ENCODE results near the gene ERG.

ERG gene

DNA sequence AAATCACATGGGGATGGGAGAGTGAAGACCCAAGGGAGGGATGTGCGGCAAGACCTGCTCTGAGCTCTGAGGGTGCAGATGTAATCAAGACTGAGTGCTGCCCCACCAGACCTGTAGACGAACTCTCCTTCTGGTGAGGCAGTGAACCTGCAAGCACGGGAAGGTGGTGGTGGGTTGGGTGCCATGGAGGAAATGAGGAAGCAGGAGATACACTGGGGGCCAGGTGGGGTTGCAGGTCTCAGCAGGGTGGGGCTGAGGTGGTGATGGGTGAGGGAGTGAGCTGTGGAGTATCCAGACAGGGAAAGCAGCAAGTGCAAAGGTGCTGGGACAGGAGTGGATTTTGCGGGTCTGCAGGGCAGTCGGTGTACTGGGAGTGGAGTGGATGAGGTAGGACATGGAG, 139.2 kb downstream of the ERG start:
- H3K36me3 ChIP-seq (ENCODE audit: control insufficient read depth in 4 of 4, insufficient read depth in 4 of 4, low read length in 3 of 4) = no peaks in the 10 kb centered on the region
- no peaks in the 10 kb centered on the region for H3K27me3 ChIP-seq (replicated peaks in 2 of 5; ENCODE audit: control insufficient read depth in 4 of 5, insufficient read depth in 5 of 5, low read length in 4 of 5)
- WGBS (ENCODE audit: insufficient coverage) = 86% methylated on average over 5 of the region's 5 CpGs
- ChIA-PET POLR2A (no interaction called here), CTCF (interaction anchor here (1.0 kb wide), 1 partner anchor 18 kb away, joined by 3 read pairs; no protein-coding TSS in a partner anchor)
- peaks cover 3 to 23% (median 12%) of the 10 kb centered on the region in 4 experiments for H3K4me1 ChIP-seq (ENCODE audit: control extremely low read depth in 1 of 4, control insufficient read depth in 4 of 4, insufficient read depth in 4 of 4, low read length in 3 of 4)
- H3K4me3 ChIP-seq (ENCODE audit: control insufficient read depth in 1 of 7, extremely low read depth in 1 of 7, insufficient read depth in 4 of 7, low read depth in 2 of 7, low read length in 6 of 7) = no peak overlapping the region
- peaks cover 0 to 2% (median 0%) of the 10 kb centered on the region in 5 experiments for H3K9me3 ChIP-seq (ENCODE audit: control extremely low read depth in 1 of 5, control insufficient read depth in 4 of 5, insufficient read depth in 2 of 5, low read depth in 1 of 5, low read length in 4 of 5)
- no peak overlapping the region for H3K27ac ChIP-seq (ENCODE audit: insufficient read depth in 1 of 2, low read depth in 1 of 2, low read length in 2 of 2, poor library complexity in 1 of 2, severe bottlenecking in 2 of 2)
- DNase-seq = no peak

GRCh38 chr21:38358666-38359065, 139.6 kb downstream of the ERG start:
- Histone ChIP-seq H3K27me3 (replicated peaks in 2 of 5; ENCODE audit: control insufficient read depth in 4 of 5, insufficient read depth in 5 of 5, low read length in 4 of 5) (no peaks in the 10 kb centered on the region), H3K4me1 (ENCODE audit: control extremely low read depth in 1 of 4, control insufficient read depth in 4 of 4, insufficient read depth in 4 of 4, low read length in 3 of 4) (peaks cover 3 to 23% (median 12%) of the 10 kb centered on the region in 4 experiments), H3K4me3 (ENCODE audit: control insufficient read depth in 1 of 7, extremely low read depth in 1 of 7, insufficient read depth in 4 of 7, low read depth in 2 of 7, low read length in 6 of 7) (no peak overlapping the region), H3K36me3 (ENCODE audit: control insufficient read depth in 4 of 4, insufficient read depth in 4 of 4, low read length in 3 of 4) (no peaks in the 10 kb centered on the region), H3K27ac (ENCODE audit: insufficient read depth in 1 of 2, low read depth in 1 of 2, low read length in 2 of 2, poor library complexity in 1 of 2, severe bottlenecking in 2 of 2) (no peak overlapping the region), H3K9me3 (ENCODE audit: control extremely low read depth in 1 of 5, control insufficient read depth in 4 of 5, insufficient read depth in 2 of 5, low read depth in 1 of 5, low read length in 4 of 5) (peaks cover 0 to 2% (median 0%) of the 10 kb centered on the region in 5 experiments)
- CTCF ChIA-PET = interaction anchor here (1.0 to 1.3 kb wide), 2 partner anchors 18 to 231 kb away, joined by 3 to 4 read pairs; no protein-coding TSS in a partner anchor
- no peak for DNase-seq
- WGBS (ENCODE audit: insufficient coverage) = 100% methylated on average over 2 of the region's 3 CpGs
- POLR2A ChIA-PET = no interaction called here

DNA sequence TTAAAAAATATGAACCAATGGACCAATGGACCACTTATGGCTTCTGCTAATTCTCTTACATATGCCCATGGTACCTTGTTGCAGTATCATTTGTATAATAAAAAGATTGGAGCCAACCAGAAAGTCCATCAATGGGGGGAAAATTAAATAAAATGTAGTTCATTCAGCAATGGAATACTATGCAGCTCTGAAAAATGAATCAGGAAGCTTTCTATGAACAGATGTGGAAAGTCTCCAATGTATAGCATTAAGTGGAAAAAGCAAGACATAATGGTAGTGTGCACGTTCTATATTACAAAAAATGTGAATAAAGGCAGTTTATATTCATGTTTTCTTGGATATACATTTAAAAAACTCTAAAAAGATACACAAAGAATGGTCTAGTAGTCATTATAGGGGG, 140.2 kb downstream of the ERG start:
- H3K27me3 ChIP-seq (replicated peaks in 2 of 5; ENCODE audit: control insufficient read depth in 4 of 5, insufficient read depth in 5 of 5, low read length in 4 of 5) = no peaks in the 10 kb centered on the region
- H3K36me3 ChIP-seq (ENCODE audit: control insufficient read depth in 4 of 4, insufficient read depth in 4 of 4, low read length in 3 of 4) = no peaks in the 10 kb centered on the region
- H3K9me3 ChIP-seq (ENCODE audit: control extremely low read depth in 1 of 5, control insufficient read depth in 4 of 5, insufficient read depth in 2 of 5, low read depth in 1 of 5, low read length in 4 of 5) = no peaks in the 10 kb centered on the region
- ChIA-PET POLR2A (no interaction called here), CTCF (interaction anchor here (1.0 to 8.9 kb wide), 8 partner anchors 12 to 599 kb away, joined by 3 to 108 read pairs (median 6); no protein-coding TSS in a partner anchor)
- peaks cover 3 to 23% (median 12%) of the 10 kb centered on the region in 4 experiments for H3K4me1 ChIP-seq (ENCODE audit: control extremely low read depth in 1 of 4, control insufficient read depth in 4 of 4, insufficient read depth in 4 of 4, low read length in 3 of 4)
- WGBS (ENCODE audit: insufficient coverage) = no CpG with 5 or more reads among the region's 1 CpG
- H3K4me3 ChIP-seq (ENCODE audit: control insufficient read depth in 1 of 7, extremely low read depth in 1 of 7, insufficient read depth in 4 of 7, low read depth in 2 of 7, low read length in 6 of 7) = no peak overlapping the region
- H3K27ac ChIP-seq (ENCODE audit: insufficient read depth in 1 of 2, low read depth in 1 of 2, low read length in 2 of 2, poor library complexity in 1 of 2, severe bottlenecking in 2 of 2) = no peak overlapping the region
- no peak for DNase-seq

GRCh38 chr21:38356883-38357625, 141.2 kb downstream of the ERG start:
- 71% methylated on average over 10 of the region's 14 CpGs for WGBS (ENCODE audit: insufficient coverage)
- ChIA-PET CTCF (interaction anchor here (0.7 to 8.9 kb wide), 20 partner anchors 9 to 598 kb away, joined by 3 to 108 read pairs (median 4); no protein-coding TSS in a partner anchor), POLR2A (no interaction called here)

GRCh38 chr21:38355992-38356781, 142.1 kb downstream of the ERG start:
- POLR2A ChIA-PET = no interaction called here
- CTCF ChIA-PET = interaction anchor here (0.7 to 8.9 kb wide), 22 partner anchors 9 to 656 kb away, joined by 3 to 108 read pairs (median 4); no protein-coding TSS in a partner anchor
- Histone ChIP-seq H3K4me1 (ENCODE audit: control extremely low read depth in 1 of 4, control insufficient read depth in 4 of 4, insufficient read depth in 4 of 4, low read length in 3 of 4) (peaks cover 3 to 36% (median 25%) of the 10 kb centered on the region in 4 experiments), H3K9me3 (ENCODE audit: control extremely low read depth in 1 of 5, control insufficient read depth in 4 of 5, insufficient read depth in 2 of 5, low read depth in 1 of 5, low read length in 4 of 5) (no peaks in the 10 kb centered on the region), H3K4me3 (ENCODE audit: control insufficient read depth in 1 of 7, extremely low read depth in 1 of 7, insufficient read depth in 4 of 7, low read depth in 2 of 7, low read length in 6 of 7) (peak overlapping the region in 1 of 7 experiments; percentile 4), H3K36me3 (ENCODE audit: control insufficient read depth in 4 of 4, insufficient read depth in 4 of 4, low read length in 3 of 4) (no peaks in the 10 kb centered on the region), H3K27ac (ENCODE audit: insufficient read depth in 1 of 2, low read depth in 1 of 2, low read length in 2 of 2, poor library complexity in 1 of 2, severe bottlenecking in 2 of 2) (no peak overlapping the region), H3K27me3 (replicated peaks in 2 of 5; ENCODE audit: control insufficient read depth in 4 of 5, insufficient read depth in 5 of 5, low read length in 4 of 5) (peaks cover 0 to 2% (median 0%) of the 10 kb centered on the region in 5 experiments)
- 3% methylated on average over 16 of the region's 20 CpGs for WGBS (ENCODE audit: insufficient coverage)
- peak; percentile 72 to 83 (median 80) for DNase-seq

More at GRCh38 chr21:38356883-38357625, 141.2 kb downstream of the ERG start:
- DNase-seq = no peak
- Histone ChIP-seq H3K36me3 (ENCODE audit: control insufficient read depth in 4 of 4, insufficient read depth in 4 of 4, low read length in 3 of 4) (no peaks in the 10 kb centered on the region), H3K4me3 (ENCODE audit: control insufficient read depth in 1 of 7, extremely low read depth in 1 of 7, insufficient read depth in 4 of 7, low read depth in 2 of 7, low read length in 6 of 7) (no peak overlapping the region), H3K27ac (ENCODE audit: insufficient read depth in 1 of 2, low read depth in 1 of 2, low read length in 2 of 2, poor library complexity in 1 of 2, severe bottlenecking in 2 of 2) (no peak overlapping the region), H3K27me3 (replicated peaks in 2 of 5; ENCODE audit: control insufficient read depth in 4 of 5, insufficient read depth in 5 of 5, low read length in 4 of 5) (no peaks in the 10 kb centered on the region), H3K9me3 (ENCODE audit: control extremely low read depth in 1 of 5, control insufficient read depth in 4 of 5, insufficient read depth in 2 of 5, low read depth in 1 of 5, low read length in 4 of 5) (no peaks in the 10 kb centered on the region), H3K4me1 (ENCODE audit: control extremely low read depth in 1 of 4, control insufficient read depth in 4 of 4, insufficient read depth in 4 of 4, low read length in 3 of 4) (peaks cover 3 to 29% (median 18%) of the 10 kb centered on the region in 4 experiments)

- ChIA-PET POLR2A (interaction anchor here (0.6 kb wide), 1 partner anchor 16 kb away, joined by 3 read pairs; no protein-coding TSS in a partner anchor), CTCF (interaction anchor here (0.8 to 8.9 kb wide), 16 partner anchors 9 to 597 kb away, joined by 3 to 108 read pairs (median 4); no protein-coding TSS in a partner anchor)
- Histone ChIP-seq H3K27ac (ENCODE audit: insufficient read depth in 1 of 2, low read depth in 1 of 2, low read length in 2 of 2, poor library complexity in 1 of 2, severe bottlenecking in 2 of 2) (no peak overlapping the region), H3K36me3 (ENCODE audit: control insufficient read depth in 4 of 4, insufficient read depth in 4 of 4, low read length in 3 of 4) (no peaks in the 10 kb centered on the region), H3K4me3 (ENCODE audit: control insufficient read depth in 1 of 7, extremely low read depth in 1 of 7, insufficient read depth in 4 of 7, low read depth in 2 of 7, low read length in 6 of 7) (no peak overlapping the region), H3K27me3 (replicated peaks in 2 of 5; ENCODE audit: control insufficient read depth in 4 of 5, insufficient read depth in 5 of 5, low read length in 4 of 5) (peaks cover 0 to 2% (median 0%) of the 10 kb centered on the region in 5 experiments), H3K9me3 (ENCODE audit: control extremely low read depth in 1 of 5, control insufficient read depth in 4 of 5, insufficient read depth in 2 of 5, low read depth in 1 of 5, low read length in 4 of 5) (no peaks in the 10 kb centered on the region), H3K4me1 (ENCODE audit: control extremely low read depth in 1 of 4, control insufficient read depth in 4 of 4, insufficient read depth in 4 of 4, low read length in 3 of 4) (peaks cover 3 to 36% (median 26%) of the 10 kb centered on the region in 4 experiments)
- 96% methylated on average over 4 of the region's 4 CpGs for WGBS (ENCODE audit: insufficient coverage)
- no peak for DNase-seq
These were observed 142.9 kb downstream of the ERG start for GRCh38 chr21:38355353-38355752.
